SH-SY5Y (cell line): ENCODE measurements around the gene CD79A.

Experiments
- GATA2 ChIP-seq: IDR thresholded peaks from 2 replicates; pipeline ENCODE4 v1.6.1; 2011; ENCODE audit warnings: mild to moderate bottlenecking, low read depth, low read length
- GATA3 ChIP-seq: IDR thresholded peaks from 2 replicates; pipeline ENCODE4 v1.6.1; 2011; ENCODE audit warnings: low read depth, mild to moderate bottlenecking, low read length, moderate library complexity

DNA sequence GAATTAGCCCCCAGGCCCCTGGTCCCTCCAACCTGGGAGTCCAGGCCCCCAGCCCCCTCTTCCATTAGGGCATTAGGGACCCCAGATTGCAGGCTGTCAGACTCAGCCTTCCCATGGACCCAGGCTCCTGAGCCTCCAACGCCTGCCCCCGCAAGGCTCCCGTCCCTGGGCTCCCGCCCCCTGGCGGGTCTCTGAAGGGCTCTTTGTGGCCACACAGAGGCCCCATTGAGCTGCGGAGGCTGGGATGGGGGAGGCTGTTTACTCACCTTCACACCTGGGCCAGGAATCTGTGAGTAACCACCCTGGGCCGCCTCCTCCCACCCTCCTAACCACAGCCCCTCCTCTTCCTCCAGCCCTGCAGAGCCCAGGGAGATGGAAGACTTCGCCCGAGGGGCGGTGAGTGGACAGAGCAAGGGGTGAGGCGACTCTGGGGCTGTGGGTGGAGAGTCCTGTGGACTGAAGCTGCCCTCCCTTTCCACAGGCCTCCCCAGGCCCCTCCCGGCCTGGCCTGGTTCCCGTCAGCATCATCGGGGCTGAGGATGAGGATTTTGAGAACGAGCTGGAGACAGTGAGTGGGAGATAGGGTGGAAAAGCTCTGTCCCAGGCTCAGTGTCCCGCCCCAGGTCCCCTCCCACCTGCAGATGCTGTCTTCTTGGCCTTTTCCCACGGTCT, 10.8 kb downstream of the CD79A start:
- TF ChIP-seq GATA3 (no peak), GATA2 (no peak)
